GM12874 (cell line): ENCODE measurements around the gene SPSB2.

Source experiments
- CTCF ChIP-seq: IDR thresholded peaks from 2 replicates; pipeline ENCODE4 v1.5.1; 2011; ENCODE audit warnings: low read depth, mild to moderate bottlenecking, control low read depth, low read length, moderate library complexity; ENCODE audit not compliant: insufficient read depth

The SPSB2 gene

GRCh38 chr12:6834873-6835272, 38.2 kb downstream of the SPSB2 start:
- no peak for TF ChIP-seq CTCF

GRCh38 chr12:6834254-6834653, 38.8 kb downstream of the SPSB2 start:
- TF ChIP-seq CTCF = no peak

- TF ChIP-seq CTCF = no peak
Measured at GRCh38 chr12:6833189-6833890, 39.8 kb downstream of the SPSB2 start.

- TF ChIP-seq CTCF = no peak
Measured at GRCh38 chr12:6832125-6832524, 41.0 kb downstream of the SPSB2 start.

- TF ChIP-seq CTCF = no peak
Measured at GRCh38 chr12:6831450-6831995, 41.6 kb downstream of the SPSB2 start.

- no peak for TF ChIP-seq CTCF
Measured at GRCh38 chr12:6830999-6831398, 42.1 kb downstream of the SPSB2 start.

- TF ChIP-seq CTCF = no peak
Measured at GRCh38 chr12:6830286-6830890, 42.7 kb downstream of the SPSB2 start.
